Keratinocyte (primary cell): ENCODE results near the gene KIDINS220. TPM values are rescaled to one million over a fixed set of nuclear protein-coding genes. Genes with fewer than 3 reads are reported as not detected.

Experiments used
- DNase-seq: peaks from one replicate; pipeline ENCODE4 v3.0.0-alpha.2; 2011; ENCODE audit warnings: low read depth, missing footprints, low spot score
- FAIRE-seq: peaks from 2 replicates; lab custom pipeline; 2011; peaks lifted over from hg19 to GRCh38; lab: Jason Lieb, UNC
- H2AFZ ChIP-seq: 2 replicates; pipeline ENCODE4 v1.6.0; 2012; ENCODE audit warnings: low read length, control low read depth, inconsistent platforms; ENCODE audit not compliant: control insufficient read depth
- H3K27ac ChIP-seq: 2 replicates; pipeline ENCODE4 v1.5.1; 2011; ENCODE audit warnings: low read length; ENCODE audit not compliant: control insufficient read depth, insufficient read depth
- H3K27me3 ChIP-seq: 3 replicates; pipeline ENCODE4 v1.6.0; 2011; ENCODE audit warnings: low read length; ENCODE audit not compliant: control insufficient read depth, insufficient read depth; ENCODE audit errors: extremely low read depth
- H3K36me3 ChIP-seq, 2 experiments: 2 replicates in 1 of 2; 3 replicates in 1 of 2; pipeline ENCODE4 v1.5.1; 2011; ENCODE audit warnings: low read length in 2 of 2, mild to moderate bottlenecking in 1 of 2; ENCODE audit not compliant: control insufficient read depth in 2 of 2, insufficient read depth in 2 of 2; ENCODE audit errors: extremely low read depth in 1 of 2
- H3K4me1 ChIP-seq: 3 replicates; pipeline ENCODE4 v1.5.1; 2011; ENCODE audit warnings: low read length; ENCODE audit not compliant: control insufficient read depth, insufficient read depth; ENCODE audit errors: extremely low read depth
- H3K4me2 ChIP-seq: 3 replicates; pipeline ENCODE4 v1.6.0; 2011; ENCODE audit warnings: low read depth, low read length; ENCODE audit not compliant: control insufficient read depth, insufficient read depth; ENCODE audit errors: extremely low read depth
- H3K4me3 ChIP-seq, 3 experiments: fragments of 200-600 bp in 1 of 3; sonication (generic) in 1 of 3; 2 replicates in 2 of 3; 3 replicates in 1 of 3; pipeline ENCODE4 v1.5.1; 2011 to 2016; ENCODE audit warnings: low read length in 3 of 3, mild to moderate bottlenecking in 3 of 3, control low read depth in 2 of 3, inconsistent platforms in 1 of 3, low read depth in 1 of 3, mixed read lengths in 1 of 3, mixed run types in 1 of 3, moderate library complexity in 1 of 3; ENCODE audit not compliant: control insufficient read depth in 2 of 3, insufficient read depth in 2 of 3; ENCODE audit errors: extremely low read depth in 1 of 3
- H3K79me2 ChIP-seq: 2 replicates; pipeline ENCODE4 v1.6.0; 2012; ENCODE audit warnings: low read length; ENCODE audit not compliant: control insufficient read depth, insufficient read depth
- H3K9ac ChIP-seq: 3 replicates; pipeline ENCODE4 v1.6.0; 2011; ENCODE audit warnings: low read length; ENCODE audit not compliant: control insufficient read depth, insufficient read depth; ENCODE audit errors: extremely low read depth
- H3K9me1 ChIP-seq: 3 replicates; pipeline ENCODE4 v1.6.0; 2011; ENCODE audit warnings: low read length; ENCODE audit not compliant: control insufficient read depth, insufficient read depth; ENCODE audit errors: extremely low read depth
- H3K9me3 ChIP-seq: 2 replicates; pipeline ENCODE4 v1.5.1; 2012; ENCODE audit warnings: low read depth, low read length; ENCODE audit not compliant: control insufficient read depth
- H4K20me1 ChIP-seq: 3 replicates; pipeline ENCODE4 v1.6.0; 2011; ENCODE audit warnings: low read length; ENCODE audit not compliant: control insufficient read depth, insufficient read depth; ENCODE audit errors: extremely low read depth
- EZH2 ChIP-seq: IDR thresholded peaks from one replicate; pipeline ENCODE4 v1.6.1; 2012; ENCODE audit warnings: inconsistent platforms, mild to moderate bottlenecking, low read length, moderate library complexity
- dilution Hi-C: fragments of 300-500 bp; cut with MboI; formaldehyde crosslinking; loops from one replicate; pipeline ENCODE4 v1.7.0; 2020; ENCODE audit warnings: low sequenced_read_pairs; ENCODE audit not compliant: extremely low pct_ligation_motif_present
- polyA plus RNA-seq, 5 experiments: library from polyadenylated mRNA; depleted of rRNA in 3 of 5; stranded (reverse) in 3 of 5; stranded (forward) in 1 of 5; unstranded in 1 of 5; fragments of >200 nt; gene quantifications; 1 replicate in 1 of 5; 2 replicates in 3 of 5; 3 replicates in 1 of 5; pipeline versions ENCODE4 v1.2.1 to v1.2.3, GENCODE V29; 2011 to 2012; ENCODE audit warnings: missing spikeins in 2 of 5, low read depth in 1 of 5, low replicate concordance in 1 of 5
- TF ChIP-seq, protein P1 (sequence below), 3 experiments: IDR thresholded peaks in 1 of 3; conservative IDR thresholded peaks in 1 of 3; optimal IDR thresholded peaks in 1 of 3; 2 replicates in 2 of 3; 3 replicates in 1 of 3; pipeline versions ENCODE3 to v1.5.1; 2011; ENCODE audit warnings: low read length in 3 of 3, mild to moderate bottlenecking in 3 of 3, moderate library complexity in 2 of 3, control low read depth in 1 of 3, inconsistent platforms in 1 of 3; ENCODE audit not compliant: insufficient read depth in 2 of 3; ENCODE audit errors: extremely low read depth in 1 of 3

Gene KIDINS220
- polyA plus RNA-seq, 1 donor (not counting 4 experiments of a cell fraction or from before 2014, with no cell fraction given): 28.8 TPM

DNA sequence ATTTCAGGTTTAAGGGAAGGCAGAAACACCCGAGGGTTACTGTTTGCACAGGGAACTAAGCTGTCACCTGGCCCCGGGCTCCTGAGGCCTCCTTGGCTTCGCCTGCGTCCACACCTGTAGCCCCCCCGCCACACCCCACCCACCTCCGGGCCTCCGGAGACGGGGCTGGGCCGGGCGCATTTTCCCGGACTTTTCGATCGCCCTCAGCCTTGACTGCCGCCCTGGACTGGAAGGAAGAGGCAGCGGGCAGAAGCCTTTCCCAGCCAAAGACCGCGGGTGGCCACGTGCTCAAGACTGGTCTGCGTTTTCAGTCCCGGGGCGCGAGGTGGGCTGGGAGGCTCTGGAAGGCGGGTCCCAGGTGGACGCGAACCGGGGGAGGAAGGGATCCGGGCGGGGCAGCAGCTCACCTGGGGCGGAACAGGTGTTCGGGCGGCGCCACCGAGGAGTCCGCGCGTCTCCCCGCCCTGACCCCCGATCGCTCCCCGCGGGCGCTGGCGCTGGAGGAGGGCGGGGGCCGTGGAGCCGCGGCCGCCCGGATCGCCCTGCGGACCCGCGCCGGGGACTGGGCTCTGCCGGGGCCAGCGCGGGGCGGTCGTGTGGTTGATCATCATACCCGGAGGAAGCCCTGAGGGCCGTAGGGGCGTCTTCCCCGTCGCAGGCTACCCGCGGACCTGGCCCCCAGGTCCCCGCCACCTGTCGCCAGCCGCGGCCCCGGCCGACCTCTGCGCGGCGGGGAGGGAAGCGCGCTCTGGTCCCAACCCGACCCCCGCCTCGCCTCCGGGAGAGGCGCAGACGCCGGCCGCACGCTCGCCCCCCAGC is 152.3 kb downstream of the KIDINS220 start:
- H2AFZ ChIP-seq: peak overlapping the region; percentile 40
- no peak for FAIRE-seq

DNA sequence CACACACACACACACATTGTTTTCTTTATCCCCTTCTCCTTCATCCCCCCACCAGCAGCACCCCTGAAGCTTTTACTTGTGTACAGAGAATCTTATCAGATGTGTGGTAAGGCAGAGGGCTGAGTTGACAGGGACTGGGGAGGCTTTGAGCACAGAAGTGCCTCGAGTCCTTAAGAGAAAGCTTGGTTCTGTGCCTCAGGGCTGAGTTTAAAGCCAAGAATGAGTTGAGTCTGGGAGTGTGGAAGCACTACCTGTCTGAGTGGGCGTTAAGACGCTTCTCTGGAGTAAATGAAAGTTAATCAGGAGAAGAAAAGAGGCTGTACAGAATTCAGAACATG is 152.9 kb downstream of the KIDINS220 start:
- Histone ChIP-seq H4K20me1 (no peaks in the 10 kb centered on the region), H3K4me1 (peaks cover 23% of the 10 kb centered on the region), H3K27ac (no peak overlapping the region), H3K9ac (no peak overlapping the region), H3K79me2 (no peaks in the 10 kb centered on the region), H3K9me1 (no peaks in the 10 kb centered on the region), H3K4me2 (peak overlapping the region; percentile 73), H3K9me3 (no peaks in the 10 kb centered on the region), H3K27me3 (peaks cover 11% of the 10 kb centered on the region), H2AFZ (no peak overlapping the region), H3K36me3 (no peaks in the 10 kb centered on the region), H3K4me3 (peak overlapping the region in 1 of 3 experiments; percentile 27)
- dilution Hi-C loops: no loop called here
- FAIRE-seq (no peak), DNase-seq (no peak)
- no peak for TF ChIP-seq EZH2
- TF ChIP-seq, protein P1, sequence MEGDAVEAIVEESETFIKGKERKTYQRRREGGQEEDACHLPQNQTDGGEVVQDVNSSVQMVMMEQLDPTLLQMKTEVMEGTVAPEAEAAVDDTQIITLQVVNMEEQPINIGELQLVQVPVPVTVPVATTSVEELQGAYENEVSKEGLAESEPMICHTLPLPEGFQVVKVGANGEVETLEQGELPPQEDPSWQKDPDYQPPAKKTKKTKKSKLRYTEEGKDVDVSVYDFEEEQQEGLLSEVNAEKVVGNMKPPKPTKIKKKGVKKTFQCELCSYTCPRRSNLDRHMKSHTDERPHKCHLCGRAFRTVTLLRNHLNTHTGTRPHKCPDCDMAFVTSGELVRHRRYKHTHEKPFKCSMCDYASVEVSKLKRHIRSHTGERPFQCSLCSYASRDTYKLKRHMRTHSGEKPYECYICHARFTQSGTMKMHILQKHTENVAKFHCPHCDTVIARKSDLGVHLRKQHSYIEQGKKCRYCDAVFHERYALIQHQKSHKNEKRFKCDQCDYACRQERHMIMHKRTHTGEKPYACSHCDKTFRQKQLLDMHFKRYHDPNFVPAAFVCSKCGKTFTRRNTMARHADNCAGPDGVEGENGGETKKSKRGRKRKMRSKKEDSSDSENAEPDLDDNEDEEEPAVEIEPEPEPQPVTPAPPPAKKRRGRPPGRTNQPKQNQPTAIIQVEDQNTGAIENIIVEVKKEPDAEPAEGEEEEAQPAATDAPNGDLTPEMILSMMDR (optimal IDR thresholded peaks at IDR 0.05 in 1 of 3, IDR thresholded peaks at IDR 0.05 in 1 of 3, conservative IDR thresholded peaks at IDR 0.05 in 1 of 3; ENCODE audit: extremely low read depth in 1 of 3, insufficient read depth in 2 of 3, low read length in 3 of 3): no peak

More for the DNA sequence above, 152.3 kb downstream of the KIDINS220 start:
- peaks cover 18% of the 10 kb centered on the region for H3K4me1 ChIP-seq
- peak; percentile 65 for TF ChIP-seq EZH2
- TF ChIP-seq, protein P1 (optimal IDR thresholded peaks at IDR 0.05 in 1 of 3, IDR thresholded peaks at IDR 0.05 in 1 of 3, conservative IDR thresholded peaks at IDR 0.05 in 1 of 3; ENCODE audit: extremely low read depth in 1 of 3, insufficient read depth in 2 of 3, low read length in 3 of 3): no peak
- H3K27ac ChIP-seq: no peak overlapping the region
- no peak for DNase-seq
- H3K4me3 ChIP-seq: peak overlapping the region; percentile 33 to 52 (median 38)
- H3K9ac ChIP-seq: peak overlapping the region; percentile 15
- H3K27me3 ChIP-seq: peaks cover 11% of the 10 kb centered on the region
- H3K4me2 ChIP-seq: peak overlapping the region; percentile 73
- H3K36me3 ChIP-seq: no peaks in the 10 kb centered on the region
- H4K20me1 ChIP-seq: no peaks in the 10 kb centered on the region
- dilution Hi-C loops: no loop called here
- no peaks in the 10 kb centered on the region for H3K79me2 ChIP-seq
- H3K9me3 ChIP-seq: no peaks in the 10 kb centered on the region
- no peaks in the 10 kb centered on the region for H3K9me1 ChIP-seq
